Fibroblast of skin of scalp (primary cell): ENCODE data around the gene SLC36A3.

Experiments
- DNase-seq: peaks from one replicate; pipeline ENCODE4 v3.0.0-alpha.2; 2013

Gene SLC36A3

GRCh38 chr5:151298063-151298855 is 5.3 kb downstream of the SLC36A3 start:
- peak; percentile 44 for DNase-seq

GRCh38 chr5:151296974-151297373 is 6.6 kb downstream of the SLC36A3 start:
- no peak for DNase-seq

GRCh38 chr5:151296478-151296830 is 7.1 kb downstream of the SLC36A3 start:
- no peak for DNase-seq

- no peak for DNase-seq
These were observed 7.6 kb downstream of the SLC36A3 start for GRCh38 chr5:151295791-151296477.

- no peak for DNase-seq
These were observed 8.4 kb downstream of the SLC36A3 start for GRCh38 chr5:151295138-151295537.

- DNase-seq, result no peak
These were observed 9.9 kb downstream of the SLC36A3 start for GRCh38 chr5:151293624-151294023.

- DNase-seq, result no peak
These were observed 15.4 kb downstream of the SLC36A3 start for GRCh38 chr5:151288180-151288579.

GRCh38 chr5:151286246-151286645 is 17.3 kb downstream of the SLC36A3 start:
- DNase-seq, result no peak

- no peak for DNase-seq
These were observed 17.9 kb downstream of the SLC36A3 start for GRCh38 chr5:151285683-151286082.

- no peak for DNase-seq
These were observed 19.1 kb downstream of the SLC36A3 start for GRCh38 chr5:151284392-151284967.

- DNase-seq, result no peak
These were observed 20.3 kb downstream of the SLC36A3 start for GRCh38 chr5:151283120-151283825.

GRCh38 chr5:151281001-151281639 is 22.4 kb downstream of the SLC36A3 start:
- DNase-seq, result no peak

GRCh38 chr5:151280443-151280842 is 23.1 kb downstream of the SLC36A3 start:
- DNase-seq, result no peak

- DNase-seq, result no peak
These were observed 24.7 kb downstream of the SLC36A3 start for GRCh38 chr5:151278845-151279244.

- no peak for DNase-seq
These were observed 27.8 kb downstream of the SLC36A3 start for GRCh38 chr5:151275803-151276202.

- DNase-seq, result no peak
These were observed 28.9 kb downstream of the SLC36A3 start for GRCh38 chr5:151274666-151275065.

GRCh38 chr5:151271336-151271735 is 32.2 kb downstream of the SLC36A3 start:
- no peak for DNase-seq

GRCh38 chr5:151270599-151270998 is 33.0 kb downstream of the SLC36A3 start:
- peak; percentile 5 for DNase-seq

GRCh38 chr5:151267491-151268260 is 35.9 kb downstream of the SLC36A3 start:
- no peak for DNase-seq

- DNase-seq, result peak; percentile 18
These were observed 39.5 kb downstream of the SLC36A3 start for GRCh38 chr5:151264113-151264512.

- DNase-seq, result no peak
These were observed 41.0 kb downstream of the SLC36A3 start for GRCh38 chr5:151262532-151262931.

GRCh38 chr5:151259931-151260330 is 43.6 kb downstream of the SLC36A3 start:
- no peak for DNase-seq
